ENCODE measurements around the gene C3orf80. TPM values are rescaled to one million over a fixed set of nuclear protein-coding genes. Genes with fewer than 3 reads are reported as not detected.
A peak's percentile ranks its signal among the peaks of the same experiment; 100 is the strongest.

C3orf80 gene
- total RNA-seq, 1 experiment from 2014 or later, result not detected

DNA sequence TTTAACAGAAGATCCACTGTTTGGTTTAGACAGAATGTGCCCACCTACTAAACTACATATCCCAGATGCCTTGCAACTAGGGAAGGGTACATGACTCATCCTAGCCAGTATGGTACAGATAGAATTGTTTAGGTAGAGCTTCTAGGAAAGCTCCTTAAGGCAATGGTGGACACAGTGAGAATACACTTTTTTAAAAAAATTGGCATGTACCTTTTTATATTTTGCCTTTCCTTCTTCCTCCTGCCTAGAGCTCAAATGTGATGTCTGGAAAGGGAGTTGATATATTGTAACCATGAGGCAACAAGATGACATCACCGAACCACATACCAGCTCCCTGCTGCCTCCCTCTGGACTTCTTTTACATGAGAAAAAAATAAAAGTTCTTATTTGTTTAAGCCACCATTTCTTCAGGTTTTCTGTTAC lies 14.4 kb upstream of the C3orf80 start:
- no peak overlapping the region for H3K4me3 ChIP-seq (ENCODE audit: low read depth, low read length, poor library complexity, severe bottlenecking)
- peaks cover 5% of the 10 kb centered on the region for H3K4me1 ChIP-seq (ENCODE audit: insufficient read depth, low read length, poor library complexity, severe bottlenecking)
- H3K36me3 ChIP-seq (ENCODE audit: insufficient read depth, low read length, poor library complexity, severe bottlenecking), result no peaks in the 10 kb centered on the region
- H3K9me3 ChIP-seq (ENCODE audit: low read depth, low read length, poor library complexity, severe bottlenecking), result no peaks in the 10 kb centered on the region
- peaks cover 7% of the 10 kb centered on the region for H3K27me3 ChIP-seq (replicated peaks; ENCODE audit: insufficient read depth, low read depth, low read length, poor library complexity)
- ChIA-PET CTCF (interaction anchor here (0.6 to 1.0 kb wide), 5 partner anchors 12 to 326 kb away, joined by 3 to 9 read pairs (median 3); no protein-coding TSS in a partner anchor), POLR2A (ENCODE audit: low non-redundant PET) (interaction anchor here (0.6 kb wide), 2 partner anchors 39 to 332 kb away, joined by 3 read pairs; no protein-coding TSS in a partner anchor)
- BruUV-seq (replicated peaks), result no TSS peak
- TF ChIP-seq, protein P1, sequence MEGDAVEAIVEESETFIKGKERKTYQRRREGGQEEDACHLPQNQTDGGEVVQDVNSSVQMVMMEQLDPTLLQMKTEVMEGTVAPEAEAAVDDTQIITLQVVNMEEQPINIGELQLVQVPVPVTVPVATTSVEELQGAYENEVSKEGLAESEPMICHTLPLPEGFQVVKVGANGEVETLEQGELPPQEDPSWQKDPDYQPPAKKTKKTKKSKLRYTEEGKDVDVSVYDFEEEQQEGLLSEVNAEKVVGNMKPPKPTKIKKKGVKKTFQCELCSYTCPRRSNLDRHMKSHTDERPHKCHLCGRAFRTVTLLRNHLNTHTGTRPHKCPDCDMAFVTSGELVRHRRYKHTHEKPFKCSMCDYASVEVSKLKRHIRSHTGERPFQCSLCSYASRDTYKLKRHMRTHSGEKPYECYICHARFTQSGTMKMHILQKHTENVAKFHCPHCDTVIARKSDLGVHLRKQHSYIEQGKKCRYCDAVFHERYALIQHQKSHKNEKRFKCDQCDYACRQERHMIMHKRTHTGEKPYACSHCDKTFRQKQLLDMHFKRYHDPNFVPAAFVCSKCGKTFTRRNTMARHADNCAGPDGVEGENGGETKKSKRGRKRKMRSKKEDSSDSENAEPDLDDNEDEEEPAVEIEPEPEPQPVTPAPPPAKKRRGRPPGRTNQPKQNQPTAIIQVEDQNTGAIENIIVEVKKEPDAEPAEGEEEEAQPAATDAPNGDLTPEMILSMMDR (conservative IDR thresholded peaks at IDR 0.05; ENCODE audit: low read depth, low read length), result peak; percentile 55
- TF ChIP-seq EZH2 (IDR thresholded peaks at IDR 0.05; ENCODE audit: borderline replicate concordance, low read depth, low read length, poor library complexity, severe bottlenecking), result no peak
- no peak overlapping the region for H3K27ac ChIP-seq (ENCODE audit: low read depth, low read length, poor library complexity, severe bottlenecking)
- DNase-seq (ENCODE audit: low spot score), result peak; percentile 72
- intact Hi-C loops (cut with micrococcal nuclease; ENCODE audit: unreplicated experiment), result loop anchor here (2.0 kb wide), 2 partner anchors 46 to 178 kb away; no protein-coding TSS in a partner anchor

DNA sequence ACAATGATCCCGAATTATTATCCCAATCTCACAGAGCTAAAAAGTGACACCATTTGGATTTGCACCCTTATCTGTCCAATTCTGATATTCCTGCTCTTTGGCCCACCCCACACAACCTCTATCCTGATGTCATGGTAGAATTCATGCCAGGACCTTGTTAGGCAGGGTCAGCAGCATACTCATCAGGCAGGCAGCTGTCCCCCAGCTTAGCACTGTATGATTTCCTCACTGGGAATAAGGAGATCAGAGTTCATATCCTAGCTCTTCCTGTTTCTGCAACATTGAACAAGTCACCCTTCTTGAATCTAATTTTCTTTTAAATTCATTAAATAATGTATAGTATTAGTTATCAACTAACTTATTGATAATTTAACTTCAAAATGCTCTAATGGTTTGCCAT lies 12.0 kb upstream of the C3orf80 start:
- no TSS peak for BruUV-seq (replicated peaks)
- H3K27ac ChIP-seq (ENCODE audit: low read depth, low read length, poor library complexity, severe bottlenecking), result no peak overlapping the region
- intact Hi-C loops (cut with micrococcal nuclease; ENCODE audit: unreplicated experiment), result no loop called here
- ChIA-PET POLR2A (ENCODE audit: low non-redundant PET) (no interaction called here), CTCF (interaction anchor here (0.5 kb wide), 1 partner anchor 122 kb away, joined by 4 read pairs; no protein-coding TSS in a partner anchor)
- no peaks in the 10 kb centered on the region for H3K36me3 ChIP-seq (ENCODE audit: insufficient read depth, low read length, poor library complexity, severe bottlenecking)
- DNase-seq (ENCODE audit: low spot score), result no peak
- TF ChIP-seq, protein P1 (conservative IDR thresholded peaks at IDR 0.05; ENCODE audit: low read depth, low read length), result no peak
- TF ChIP-seq EZH2 (IDR thresholded peaks at IDR 0.05; ENCODE audit: borderline replicate concordance, low read depth, low read length, poor library complexity, severe bottlenecking), result no peak
- no peak overlapping the region for H3K4me3 ChIP-seq (ENCODE audit: low read depth, low read length, poor library complexity, severe bottlenecking)
- no peaks in the 10 kb centered on the region for H3K4me1 ChIP-seq (ENCODE audit: insufficient read depth, low read length, poor library complexity, severe bottlenecking)
- H3K27me3 ChIP-seq (replicated peaks; ENCODE audit: insufficient read depth, low read depth, low read length, poor library complexity), result peaks cover 14% of the 10 kb centered on the region
- H3K9me3 ChIP-seq (ENCODE audit: low read depth, low read length, poor library complexity, severe bottlenecking), result no peaks in the 10 kb centered on the region

DNA sequence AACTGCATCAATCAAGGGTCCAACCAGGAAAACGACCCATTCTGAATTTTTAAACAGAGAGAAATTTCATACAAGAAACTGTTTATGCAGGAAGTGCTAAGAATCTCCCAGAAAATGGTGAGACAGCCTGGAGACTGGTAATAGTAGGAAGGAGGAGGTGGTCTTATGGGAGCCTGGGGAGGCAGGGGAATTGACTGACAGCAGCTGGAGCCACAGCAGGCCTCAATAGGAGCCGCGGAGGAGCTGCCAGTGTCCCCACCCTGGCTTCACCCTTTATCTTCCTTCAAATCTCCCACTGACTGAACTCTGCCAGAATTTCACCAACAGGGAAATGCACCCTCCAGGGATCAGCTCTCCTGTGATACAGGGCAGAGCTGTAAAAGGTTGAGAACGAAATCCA lies 7.5 kb upstream of the C3orf80 start:
- no peak for DNase-seq (ENCODE audit: low spot score)
- intact Hi-C loops (cut with micrococcal nuclease; ENCODE audit: unreplicated experiment), result no loop called here
- no TSS peak for BruUV-seq (replicated peaks)
- Histone ChIP-seq H3K4me3 (ENCODE audit: low read depth, low read length, poor library complexity, severe bottlenecking) (no peak overlapping the region), H3K36me3 (ENCODE audit: insufficient read depth, low read length, poor library complexity, severe bottlenecking) (no peaks in the 10 kb centered on the region), H3K27me3 (replicated peaks; ENCODE audit: insufficient read depth, low read depth, low read length, poor library complexity) (peaks cover 21% of the 10 kb centered on the region), H3K4me1 (ENCODE audit: insufficient read depth, low read length, poor library complexity, severe bottlenecking) (peaks cover 5% of the 10 kb centered on the region), H3K27ac (ENCODE audit: low read depth, low read length, poor library complexity, severe bottlenecking) (no peak overlapping the region), H3K9me3 (ENCODE audit: low read depth, low read length, poor library complexity, severe bottlenecking) (no peaks in the 10 kb centered on the region)
- TF ChIP-seq, protein P1 (conservative IDR thresholded peaks at IDR 0.05; ENCODE audit: low read depth, low read length), result no peak
- no peak for TF ChIP-seq EZH2 (IDR thresholded peaks at IDR 0.05; ENCODE audit: borderline replicate concordance, low read depth, low read length, poor library complexity, severe bottlenecking)
- ChIA-PET CTCF (no interaction called here), POLR2A (ENCODE audit: low non-redundant PET) (no interaction called here)
